GM21528 (cell line): ENCODE measurements around the gene ANP32D.
"Not testable (repeated sequence)": the region's sequence is repeated elsewhere in the genome, so short reads cannot be mapped to it uniquely, and the experiment has no call there.

Source experiments
- ATAC-seq: cut with Tn5 transposase; IDR thresholded peaks from one replicate; pipeline ENCODE4 v1.9.1; 2021; ENCODE audit warnings: mild to moderate bottlenecking, moderate library complexity; ENCODE audit not compliant: unreplicated experiment, low FRiP score

ANP32D gene

DNA sequence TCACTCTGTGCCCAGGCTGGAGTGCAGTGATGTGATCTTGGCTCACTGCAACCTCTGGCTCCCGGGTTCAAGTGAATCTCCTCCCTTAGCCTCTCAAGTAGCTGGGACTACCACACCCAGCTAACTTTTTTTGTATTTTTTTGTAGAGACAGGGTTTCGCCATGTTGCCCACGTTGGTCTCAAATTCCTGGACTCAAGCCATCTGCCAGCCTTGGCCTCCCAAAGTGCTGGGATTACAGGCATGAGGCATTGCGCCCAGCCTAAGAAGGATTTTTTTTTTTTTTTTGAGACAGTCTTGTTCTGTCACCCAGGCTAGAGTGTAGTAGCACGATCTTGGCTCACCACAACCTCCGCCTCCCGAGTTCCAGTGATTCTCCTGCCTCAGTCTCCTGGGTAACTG lies 17.1 kb downstream of the ANP32D start:
- ATAC-seq = not testable (repeated sequence)

DNA sequence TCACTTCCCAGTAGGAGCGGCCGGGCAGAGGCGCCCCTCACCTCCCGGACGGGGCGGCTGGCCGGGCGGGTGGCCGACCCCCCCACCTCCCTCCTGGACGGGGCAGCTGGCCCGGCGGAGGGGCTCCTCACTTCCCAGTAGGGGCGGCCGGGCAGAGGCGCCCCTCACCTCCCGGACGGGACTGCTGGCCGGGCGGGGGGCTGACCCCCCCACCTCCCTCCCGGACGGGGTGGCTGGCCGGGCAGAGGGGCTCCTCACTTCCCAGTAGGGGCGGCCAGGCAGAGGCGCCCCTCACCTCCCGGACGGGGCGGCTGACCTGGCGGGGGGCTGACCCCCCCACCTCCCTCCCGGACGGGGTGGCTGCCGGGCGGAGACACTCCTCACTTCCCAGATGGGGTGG lies 27.9 kb downstream of the ANP32D start:
- not testable (repeated sequence) for ATAC-seq

DNA sequence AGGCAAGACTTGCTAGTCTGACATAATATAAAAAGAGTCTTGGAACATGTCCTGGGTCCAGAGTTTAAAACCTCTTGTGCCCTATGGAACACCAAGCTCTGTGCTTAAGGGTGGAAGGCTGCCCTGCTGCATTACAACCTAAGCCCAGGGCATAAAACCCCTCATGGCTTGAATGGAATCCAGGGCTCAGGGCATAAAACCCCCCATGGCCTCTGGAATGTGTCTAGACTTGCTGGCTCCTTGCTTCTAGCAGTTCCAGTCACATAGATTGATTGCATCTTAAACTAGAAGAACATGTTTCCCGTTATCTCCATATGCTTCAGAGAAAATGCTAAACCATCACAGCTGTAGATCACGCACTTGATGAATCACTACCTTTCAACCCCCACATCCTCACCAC lies 34.5 kb downstream of the ANP32D start:
- ATAC-seq = not testable (repeated sequence)

DNA sequence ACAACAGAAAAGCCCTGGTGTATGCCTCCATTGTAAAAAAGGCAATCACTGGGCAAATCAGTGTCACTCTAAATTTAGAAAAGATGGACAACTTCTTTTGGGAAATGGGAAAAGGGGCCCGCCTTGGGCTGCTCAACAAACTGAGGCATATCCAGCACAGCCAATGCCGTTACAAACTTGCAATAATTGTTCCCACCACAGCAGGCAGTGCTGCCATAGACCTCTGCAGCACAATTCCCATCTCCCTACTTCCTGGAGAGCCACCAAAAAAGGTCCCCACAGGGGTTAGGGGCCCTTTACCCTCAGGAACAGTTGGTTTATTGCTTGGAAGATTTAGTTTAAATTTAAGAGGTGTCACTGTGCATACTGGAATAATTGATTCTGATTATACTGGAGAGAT lies 36.6 kb downstream of the ANP32D start:
- ATAC-seq = no peak

DNA sequence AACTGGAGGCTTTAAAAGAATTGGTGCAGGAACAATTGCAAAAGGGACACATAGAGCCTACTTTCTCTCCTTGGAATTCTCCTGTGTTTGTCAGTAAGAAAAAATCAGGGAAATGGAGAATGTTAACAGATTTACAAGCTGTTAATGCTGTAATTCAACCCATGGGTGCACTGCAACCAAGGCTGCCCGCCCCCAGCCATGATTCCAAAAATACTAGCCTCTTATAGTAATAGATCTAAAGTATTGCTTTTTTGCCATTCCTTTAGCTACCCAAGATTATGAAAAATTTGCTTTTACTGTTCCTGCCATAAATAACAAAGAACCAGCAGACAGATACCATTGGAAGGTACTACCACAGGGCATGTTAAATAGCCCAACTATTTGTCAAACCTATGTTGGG lies 37.8 kb downstream of the ANP32D start:
- ATAC-seq = no peak

DNA sequence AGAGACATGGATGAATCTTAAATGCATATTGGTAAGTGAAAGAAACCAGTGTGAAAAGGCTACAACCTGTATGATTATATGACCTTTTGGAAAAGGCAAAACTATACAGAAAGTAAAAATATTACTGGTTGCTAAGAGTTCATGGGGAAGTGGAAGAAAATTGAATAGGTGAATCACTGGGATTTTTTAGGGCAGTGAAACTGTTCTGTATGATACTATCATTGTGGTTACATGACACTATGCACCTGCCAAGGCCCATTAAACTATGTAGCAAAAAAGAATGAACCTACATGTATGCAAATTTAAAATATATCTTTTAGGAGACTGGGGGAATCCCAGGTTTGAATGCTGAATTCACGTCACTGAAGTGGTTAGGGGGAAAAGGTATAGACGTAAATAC lies 40.5 kb downstream of the ANP32D start:
- peak; percentile 85 for ATAC-seq

DNA sequence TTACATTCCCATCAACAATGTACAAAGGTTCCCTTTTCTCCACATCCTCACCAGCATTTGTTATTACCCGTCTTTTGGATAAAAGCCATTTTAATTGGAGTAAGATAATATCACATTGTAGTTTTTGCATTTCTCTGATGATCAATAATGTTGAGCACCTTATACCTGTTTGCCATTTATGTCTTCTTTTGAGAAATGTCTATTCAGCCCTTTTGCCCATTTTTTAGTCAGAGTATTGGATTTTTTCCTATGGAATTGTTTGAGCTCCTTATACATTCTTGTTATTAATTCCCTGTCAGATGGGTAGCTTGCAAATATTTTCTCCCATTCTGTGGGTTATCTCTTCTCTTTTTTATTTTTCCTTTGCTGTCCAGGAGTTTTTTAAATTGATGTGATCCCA lies 42.4 kb downstream of the ANP32D start:
- no peak for ATAC-seq

DNA sequence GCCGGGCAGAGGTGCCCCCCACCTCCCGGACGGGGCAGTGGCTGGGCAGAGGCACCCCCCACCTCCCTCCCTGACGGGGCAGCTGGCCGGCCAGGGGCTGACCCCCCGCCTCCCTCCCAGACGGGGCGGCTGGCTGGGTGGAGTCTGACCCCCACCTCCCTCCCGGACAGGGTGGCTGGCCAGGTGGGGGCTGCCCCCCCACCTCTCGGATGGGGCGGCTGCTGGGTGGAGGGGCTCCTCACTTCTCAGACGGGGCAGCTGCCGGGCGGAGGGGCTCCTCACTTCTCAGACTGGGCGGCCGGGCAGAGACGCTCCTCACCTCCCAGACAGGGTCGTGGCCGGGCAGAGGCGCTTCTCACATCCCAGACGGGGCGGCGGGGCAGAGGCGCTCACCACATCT lies 48.0 kb downstream of the ANP32D start:
- ATAC-seq = not testable (repeated sequence)
